ENCODE measurements around the gene TNN. TPM values are rescaled to one million over a fixed set of nuclear protein-coding genes. Genes with fewer than 3 reads are reported as not detected.

TNN gene
- total RNA-seq, 1 donor from 2014 or later: 0.26 TPM

DNA sequence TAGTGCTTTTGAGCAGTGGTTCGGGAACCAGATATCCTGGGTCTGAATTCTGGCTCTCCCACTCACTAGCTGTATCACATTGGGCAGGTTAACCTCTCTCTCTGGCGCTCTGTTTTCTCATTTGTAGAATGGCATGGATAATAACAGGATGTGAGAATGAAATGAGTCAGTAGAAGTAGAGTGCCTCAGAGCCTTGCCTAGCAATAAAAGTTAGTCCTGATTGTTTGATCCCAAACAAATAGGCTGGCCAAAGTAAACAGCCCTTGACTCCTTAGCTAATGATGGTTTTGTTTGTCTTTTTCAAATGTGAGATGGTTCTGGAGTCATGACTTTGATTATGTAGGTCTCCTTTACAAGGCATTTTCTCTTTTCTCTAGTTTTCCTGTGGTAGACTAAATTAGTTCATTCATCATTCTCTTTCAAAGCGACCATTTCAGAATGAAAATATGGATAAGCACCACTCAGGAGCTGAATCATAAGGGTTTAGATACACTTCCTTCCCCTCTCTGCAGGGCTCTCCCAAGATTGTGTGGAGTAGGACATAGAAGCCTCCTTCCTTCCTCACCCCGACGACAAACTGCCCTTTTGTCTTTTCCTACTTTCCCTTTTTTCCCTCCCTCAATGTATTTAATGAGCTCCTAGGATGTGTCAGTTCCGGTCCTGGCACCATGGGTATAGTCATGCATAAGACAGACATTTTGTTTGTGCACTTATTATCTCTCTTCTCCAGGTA lies 101.8 kb downstream of the TNN start:
- Mint-ChIP-seq H3K36me3 (ENCODE audit: low read depth) (no peaks in the 10 kb centered on the region), H3K27ac (ENCODE audit: unreplicated experiment) (no peak overlapping the region), H3K4me3 (no peak overlapping the region), H3K27me3 (ENCODE audit: low read depth) (peaks cover 7% of the 10 kb centered on the region), H3K4me1 (peaks cover 10% of the 10 kb centered on the region), H3K9me3 (no peaks in the 10 kb centered on the region)
- TF ChIP-seq, protein P1, sequence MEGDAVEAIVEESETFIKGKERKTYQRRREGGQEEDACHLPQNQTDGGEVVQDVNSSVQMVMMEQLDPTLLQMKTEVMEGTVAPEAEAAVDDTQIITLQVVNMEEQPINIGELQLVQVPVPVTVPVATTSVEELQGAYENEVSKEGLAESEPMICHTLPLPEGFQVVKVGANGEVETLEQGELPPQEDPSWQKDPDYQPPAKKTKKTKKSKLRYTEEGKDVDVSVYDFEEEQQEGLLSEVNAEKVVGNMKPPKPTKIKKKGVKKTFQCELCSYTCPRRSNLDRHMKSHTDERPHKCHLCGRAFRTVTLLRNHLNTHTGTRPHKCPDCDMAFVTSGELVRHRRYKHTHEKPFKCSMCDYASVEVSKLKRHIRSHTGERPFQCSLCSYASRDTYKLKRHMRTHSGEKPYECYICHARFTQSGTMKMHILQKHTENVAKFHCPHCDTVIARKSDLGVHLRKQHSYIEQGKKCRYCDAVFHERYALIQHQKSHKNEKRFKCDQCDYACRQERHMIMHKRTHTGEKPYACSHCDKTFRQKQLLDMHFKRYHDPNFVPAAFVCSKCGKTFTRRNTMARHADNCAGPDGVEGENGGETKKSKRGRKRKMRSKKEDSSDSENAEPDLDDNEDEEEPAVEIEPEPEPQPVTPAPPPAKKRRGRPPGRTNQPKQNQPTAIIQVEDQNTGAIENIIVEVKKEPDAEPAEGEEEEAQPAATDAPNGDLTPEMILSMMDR (conservative IDR thresholded peaks at IDR 0.05): no peak
- no peak for DNase-seq (ENCODE audit: low read depth, low spot score)

DNA sequence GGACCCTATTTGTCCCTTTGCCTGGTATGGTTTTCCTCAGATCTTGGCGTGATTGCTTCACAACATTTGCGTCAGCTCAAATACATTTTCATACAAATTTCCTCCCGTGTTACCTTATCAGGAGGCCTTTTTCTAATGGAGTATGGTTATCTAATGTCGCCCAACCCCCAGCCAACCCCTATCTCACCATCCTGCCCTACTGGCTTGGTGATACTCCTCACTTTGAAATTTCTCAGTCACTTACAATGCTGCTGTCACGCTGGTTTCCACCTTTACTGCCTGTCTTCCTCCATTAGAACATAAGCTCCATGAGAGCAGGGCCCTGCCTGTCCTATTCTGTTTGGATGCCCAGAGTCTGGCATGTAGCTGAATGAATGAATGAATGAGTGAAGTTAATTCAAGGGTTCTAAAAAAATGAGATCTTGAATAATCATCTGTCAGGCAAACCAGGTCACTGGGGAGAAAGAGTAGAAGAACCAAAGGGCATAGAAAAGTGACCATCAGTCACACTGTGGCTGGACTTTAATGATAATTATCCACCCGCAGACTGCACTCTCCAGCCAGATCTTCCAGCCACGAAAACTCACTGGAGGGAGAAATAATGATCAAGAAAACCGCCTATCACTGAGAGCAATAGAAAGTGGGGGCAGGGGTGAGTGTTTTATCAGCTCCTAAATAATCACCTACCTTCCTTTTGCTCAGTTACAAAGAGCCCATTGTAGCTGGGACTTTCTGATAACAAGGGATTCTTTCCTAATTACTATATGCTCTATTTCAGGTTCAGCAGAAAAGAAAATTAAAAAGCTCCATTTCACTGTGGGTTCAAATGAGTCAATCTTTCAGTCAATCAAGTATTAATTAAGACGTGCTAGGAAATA lies 103.6 kb downstream of the TNN start:
- no peak for DNase-seq (ENCODE audit: low read depth, low spot score)
- TF ChIP-seq, protein P1 (conservative IDR thresholded peaks at IDR 0.05): no peak
- peaks cover 7% of the 10 kb centered on the region for H3K27me3 Mint-ChIP-seq (ENCODE audit: low read depth)
- no peaks in the 10 kb centered on the region for H3K9me3 Mint-ChIP-seq
- no peak overlapping the region for H3K4me3 Mint-ChIP-seq
- H3K36me3 Mint-ChIP-seq (ENCODE audit: low read depth): no peaks in the 10 kb centered on the region
- H3K27ac Mint-ChIP-seq (ENCODE audit: unreplicated experiment): no peak overlapping the region
- no peaks in the 10 kb centered on the region for H3K4me1 Mint-ChIP-seq

DNA sequence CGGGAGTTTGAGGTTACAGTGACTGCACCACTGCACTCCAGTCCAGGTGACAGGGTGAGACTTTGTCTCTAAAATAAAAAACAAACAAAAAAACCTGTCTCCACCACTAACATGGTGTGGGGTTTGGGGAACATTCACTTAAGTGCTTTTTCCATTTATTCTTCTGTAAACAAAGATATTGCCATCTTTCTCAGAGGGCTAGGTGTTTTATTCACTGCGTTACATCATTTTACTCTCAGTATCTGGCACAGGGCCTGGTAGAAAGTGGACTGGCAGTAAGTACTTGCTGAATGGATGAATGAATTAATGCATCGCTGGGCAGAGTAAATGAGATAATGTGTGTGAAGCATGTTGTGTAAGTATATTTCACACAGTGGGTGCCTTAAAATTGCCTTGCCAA lies 104.9 kb downstream of the TNN start:
- no peaks in the 10 kb centered on the region for H3K4me1 Mint-ChIP-seq
- no peaks in the 10 kb centered on the region for H3K9me3 Mint-ChIP-seq

DNA sequence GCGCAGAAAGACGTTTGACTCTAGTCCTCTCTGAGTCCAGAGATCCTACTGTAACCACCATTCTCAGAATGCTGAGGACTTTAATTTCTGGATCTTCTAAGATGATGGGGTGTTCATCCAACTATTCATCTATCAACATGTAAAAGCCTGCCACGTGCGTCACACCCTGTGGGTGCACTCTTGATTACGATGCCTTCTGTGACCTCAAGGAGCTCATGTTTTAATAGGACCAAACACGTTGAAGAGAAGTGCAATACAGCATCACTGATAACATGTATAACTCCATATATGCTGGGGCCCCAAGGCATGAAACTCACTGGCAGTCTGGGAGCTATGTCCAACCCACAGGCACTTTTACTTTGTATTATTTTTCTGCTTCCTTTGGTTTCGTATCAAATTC lies 105.9 kb downstream of the TNN start:
- H3K36me3 Mint-ChIP-seq (ENCODE audit: low read depth): no peaks in the 10 kb centered on the region
- TF ChIP-seq, protein P1 (conservative IDR thresholded peaks at IDR 0.05): no peak
- no peak for DNase-seq (ENCODE audit: low read depth, low spot score)
- no peak overlapping the region for H3K27ac Mint-ChIP-seq (ENCODE audit: unreplicated experiment)
- no peaks in the 10 kb centered on the region for H3K9me3 Mint-ChIP-seq
- H3K4me1 Mint-ChIP-seq: no peaks in the 10 kb centered on the region
- no peak overlapping the region for H3K4me3 Mint-ChIP-seq
- peaks cover 2% of the 10 kb centered on the region for H3K27me3 Mint-ChIP-seq (ENCODE audit: low read depth)

More for the DNA sequence above, 104.9 kb downstream of the TNN start:
- Mint-ChIP-seq H3K27me3 (ENCODE audit: low read depth) (peaks cover 2% of the 10 kb centered on the region), H3K4me3 (no peak overlapping the region), H3K36me3 (ENCODE audit: low read depth) (no peaks in the 10 kb centered on the region), H3K27ac (ENCODE audit: unreplicated experiment) (no peak overlapping the region)
- DNase-seq (ENCODE audit: low read depth, low spot score): no peak
- TF ChIP-seq, protein P1 (conservative IDR thresholded peaks at IDR 0.05): no peak

DNA sequence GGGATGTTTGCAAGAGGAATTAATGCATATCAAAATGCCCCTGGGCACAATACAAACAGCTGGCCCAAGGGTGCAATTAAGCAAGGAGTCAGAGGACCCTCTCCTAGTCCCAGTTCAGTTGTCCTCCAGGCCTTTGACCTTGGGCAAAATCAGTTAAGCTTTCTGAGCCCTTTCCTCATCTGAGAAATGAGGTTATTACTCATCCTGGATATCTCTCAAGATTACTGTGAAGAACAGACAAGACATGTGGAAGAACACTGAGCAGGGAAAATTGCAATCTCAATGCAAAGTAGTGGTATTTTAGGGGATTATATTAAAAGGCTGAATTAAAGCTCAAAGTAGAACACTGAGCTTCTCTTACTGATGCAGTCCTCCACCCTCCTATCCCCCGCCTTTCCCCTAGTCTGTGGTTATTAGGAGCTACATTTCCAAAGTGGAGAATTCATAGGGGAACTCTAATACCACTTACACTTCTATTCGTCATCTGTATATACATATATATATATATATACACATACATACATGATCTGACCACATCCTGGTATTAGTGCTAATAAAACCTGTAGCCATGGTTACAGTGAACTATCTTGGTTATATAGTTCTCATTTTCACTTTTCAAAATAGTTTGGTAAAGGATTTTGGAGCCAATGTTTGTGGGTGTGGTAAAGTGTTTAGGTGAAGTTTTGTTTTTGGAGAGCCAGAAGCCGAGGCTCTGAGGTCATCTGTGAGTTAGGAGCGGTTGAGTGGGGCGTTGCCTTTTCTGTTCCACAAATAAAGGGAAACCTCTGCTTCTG lies 106.9 kb downstream of the TNN start:
- Mint-ChIP-seq H3K27me3 (ENCODE audit: low read depth) (peaks cover 2% of the 10 kb centered on the region), H3K36me3 (ENCODE audit: low read depth) (no peaks in the 10 kb centered on the region), H3K4me1 (no peaks in the 10 kb centered on the region), H3K27ac (ENCODE audit: unreplicated experiment) (no peak overlapping the region), H3K9me3 (no peaks in the 10 kb centered on the region), H3K4me3 (no peak overlapping the region)
- TF ChIP-seq, protein P1 (conservative IDR thresholded peaks at IDR 0.05): no peak
- no peak for DNase-seq (ENCODE audit: low read depth, low spot score)

Measured in neural crest cell (in vitro differentiated cells).